Mesothelial cell of epicardium (in vitro differentiated cells): ENCODE data around the gene SNRPA1. TPM values are rescaled to one million over a fixed set of nuclear protein-coding genes. Genes with fewer than 3 reads are reported as not detected.

Source experiments
- DNase-seq, 2 experiments: peaks; one replicate each; pipeline ENCODE4 v3.0.0; 2021; ENCODE audit warnings: low spot score in 2 of 2; ENCODE audit not compliant: unreplicated experiment in 2 of 2
- H3K27ac Mint-ChIP-seq: 2 replicates; pipeline ENCODE4 v1.8.0; 2021; ENCODE audit warnings: mixed read lengths
- H3K27me3 Mint-ChIP-seq: 2 replicates; pipeline ENCODE4 v1.8.0; 2021; ENCODE audit warnings: low read depth, mixed read lengths
- H3K36me3 Mint-ChIP-seq: 2 replicates; pipeline ENCODE4 v1.8.0; 2021; ENCODE audit warnings: mixed read lengths
- H3K4me1 Mint-ChIP-seq: 2 replicates; pipeline ENCODE4 v1.8.0; 2021; ENCODE audit warnings: mixed read lengths
- H3K4me3 Mint-ChIP-seq: 2 replicates; pipeline ENCODE4 v1.8.0; 2021; ENCODE audit warnings: mild to moderate bottlenecking, moderate library complexity, mixed read lengths
- H3K9me3 Mint-ChIP-seq: 2 replicates; pipeline ENCODE4 v1.8.0; 2021; ENCODE audit warnings: mixed read lengths
- total RNA-seq: library from RNA; stranded (reverse); gene quantifications from 3 replicates; pipeline ENCODE4 v1.2.1, GENCODE V29; 2021
- TF ChIP-seq, protein P1 (sequence below): fragments of 200-600 bp; sonication (generic); IDR thresholded peaks from one replicate; pipeline ENCODE4 v1.5.0; 2021; ENCODE audit warnings: antibody characterized with exemption; ENCODE audit not compliant: unreplicated experiment

SNRPA1 gene
- total RNA-seq, 1 donor from 2014 or later = 82.8 TPM

DNA sequence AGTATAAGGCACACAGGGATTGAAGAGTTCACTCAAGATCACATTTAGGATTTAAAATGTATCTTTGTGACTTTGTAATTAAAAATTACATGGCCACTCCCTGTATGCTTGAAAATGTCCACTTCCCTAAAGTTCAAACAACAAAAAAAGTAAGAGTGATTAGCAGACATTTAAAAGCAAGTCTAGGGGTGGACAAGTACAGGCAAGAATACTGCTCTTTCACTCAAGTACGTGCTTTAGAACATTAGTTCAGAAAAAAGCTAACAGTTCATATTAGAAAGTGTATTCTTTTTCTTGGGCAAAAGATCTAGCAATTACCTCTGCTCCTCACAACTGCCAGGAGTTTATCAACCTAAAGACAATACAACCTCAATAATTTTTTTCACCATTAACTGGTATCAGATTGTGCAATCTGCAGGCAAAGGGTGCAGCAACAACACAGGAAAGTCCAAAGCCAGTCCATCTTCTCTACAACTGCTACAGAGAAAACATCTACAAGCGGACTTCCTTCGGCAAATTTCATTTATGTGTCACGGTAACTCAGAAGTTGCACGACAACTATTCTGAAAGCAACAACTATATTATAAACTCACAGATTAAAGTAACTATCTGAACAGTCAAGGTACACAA lies 61.3 kb downstream of the SNRPA1 start:
- no peaks in the 10 kb centered on the region for H3K27me3 Mint-ChIP-seq
- H3K9me3 Mint-ChIP-seq = peaks cover 7% of the 10 kb centered on the region
- H3K4me1 Mint-ChIP-seq = peaks cover 27% of the 10 kb centered on the region
- H3K4me3 Mint-ChIP-seq = no peak overlapping the region
- DNase-seq = no peak
- TF ChIP-seq, protein P1, sequence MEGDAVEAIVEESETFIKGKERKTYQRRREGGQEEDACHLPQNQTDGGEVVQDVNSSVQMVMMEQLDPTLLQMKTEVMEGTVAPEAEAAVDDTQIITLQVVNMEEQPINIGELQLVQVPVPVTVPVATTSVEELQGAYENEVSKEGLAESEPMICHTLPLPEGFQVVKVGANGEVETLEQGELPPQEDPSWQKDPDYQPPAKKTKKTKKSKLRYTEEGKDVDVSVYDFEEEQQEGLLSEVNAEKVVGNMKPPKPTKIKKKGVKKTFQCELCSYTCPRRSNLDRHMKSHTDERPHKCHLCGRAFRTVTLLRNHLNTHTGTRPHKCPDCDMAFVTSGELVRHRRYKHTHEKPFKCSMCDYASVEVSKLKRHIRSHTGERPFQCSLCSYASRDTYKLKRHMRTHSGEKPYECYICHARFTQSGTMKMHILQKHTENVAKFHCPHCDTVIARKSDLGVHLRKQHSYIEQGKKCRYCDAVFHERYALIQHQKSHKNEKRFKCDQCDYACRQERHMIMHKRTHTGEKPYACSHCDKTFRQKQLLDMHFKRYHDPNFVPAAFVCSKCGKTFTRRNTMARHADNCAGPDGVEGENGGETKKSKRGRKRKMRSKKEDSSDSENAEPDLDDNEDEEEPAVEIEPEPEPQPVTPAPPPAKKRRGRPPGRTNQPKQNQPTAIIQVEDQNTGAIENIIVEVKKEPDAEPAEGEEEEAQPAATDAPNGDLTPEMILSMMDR = no peak
- peak overlapping the region; percentile 45 for H3K27ac Mint-ChIP-seq
- H3K36me3 Mint-ChIP-seq = peaks cover 45% of the 10 kb centered on the region

GRCh38 chr15:101232677-101233076 lies 62.4 kb downstream of the SNRPA1 start:
- TF ChIP-seq, protein P1 = no peak
- H3K4me1 Mint-ChIP-seq = peaks cover 27% of the 10 kb centered on the region
- peaks cover 55% of the 10 kb centered on the region for H3K36me3 Mint-ChIP-seq
- H3K27ac Mint-ChIP-seq = peak overlapping the region; percentile 2
- H3K27me3 Mint-ChIP-seq = no peaks in the 10 kb centered on the region
- no peak for DNase-seq
- H3K9me3 Mint-ChIP-seq = peaks cover 18% of the 10 kb centered on the region
- H3K4me3 Mint-ChIP-seq = no peak overlapping the region

Other genes with a start within 250 kb of the SNRPA1 start
- gene CHSY1, start 43.2 kb downstream of the SNRPA1 start, total RNA-seq = 65.1 to 71.6 TPM (median 69.3 TPM) in 3 replicates
- 38.1 to 45.2 TPM (median 44.7 TPM) in 3 replicates for gene SELENOS, start 17.8 kb downstream of the SNRPA1 start, total RNA-seq
- gene PCSK6, start 194.5 kb upstream of the SNRPA1 start, total RNA-seq = 3.7 to 4.5 TPM (median 3.7 TPM) in 3 replicates